IMR-90 (cell line): ENCODE data around the gene MYO3B. TPM values are rescaled to one million over a fixed set of nuclear protein-coding genes. Genes with fewer than 3 reads are reported as not detected.

Experiments
- ATAC-seq: fragments of 200-7000 bp; cut with Tn5 transposase; 2 replicates; pipeline ENCODE4 v1.9.1; 2020; ENCODE audit warnings: low read depth, mild to moderate bottlenecking, moderate library complexity
- BruUV-seq: library from RNA; stranded (reverse); fragments of 400-500 nt; replicated peaks from 2 replicates; lab custom pipeline; 2021; lab: Mats Ljungman, UMichigan
- CTCF ChIA-PET: fragments of 300-600 bp; formaldehyde crosslinking; extraction: SDS; loops from one replicate; lab custom pipeline; 2021; ENCODE audit warnings: antibody characterized with exemption; lab: Yijun Ruan, JAX
- POLR2A ChIA-PET: fragments of 300-600 bp; sonication (Branson Sonifier 250); formaldehyde crosslinking; loops from one replicate; lab custom pipeline; 2022; ENCODE audit warnings: antibody characterized with exemption; ENCODE audit not compliant: unreplicated experiment; lab: Charles Lee
- DNase-seq: peaks from one replicate; pipeline ENCODE4 v3.0.0; 2013
- H2AFZ ChIP-seq: replicated peaks from 2 replicates; pipeline ENCODE3; 2013; ENCODE audit warnings: low read length, mild to moderate bottlenecking; ENCODE audit not compliant: poor library complexity
- H2AK5ac ChIP-seq: 2 replicates; pipeline ENCODE4 v1.6.1; 2013; ENCODE audit warnings: low read depth, low read length, inconsistent platforms
- H2AK9ac ChIP-seq: replicated peaks from 2 replicates; pipeline ENCODE3; 2013; ENCODE audit warnings: mild to moderate bottlenecking, low read depth, low read length, moderate library complexity; ENCODE audit not compliant: poor library complexity
- H2BK120ac ChIP-seq: 2 replicates; pipeline ENCODE4 v1.6.1; 2013; ENCODE audit warnings: low read depth, low read length, inconsistent platforms
- H2BK15ac ChIP-seq: 3 replicates; pipeline ENCODE4 v1.6.1; 2013; ENCODE audit warnings: low read depth, low read length, inconsistent platforms
- H2BK20ac ChIP-seq: 2 replicates; pipeline ENCODE4 v1.6.1; 2013; ENCODE audit warnings: low read depth, mild to moderate bottlenecking, inconsistent platforms, low read length, moderate library complexity
- H2BK5ac ChIP-seq: 2 replicates; pipeline ENCODE4 v1.6.1; 2013; ENCODE audit warnings: mild to moderate bottlenecking, low read depth, low read length, inconsistent platforms; ENCODE audit not compliant: poor library complexity, severe bottlenecking
- H3K14ac ChIP-seq: replicated peaks from 2 replicates; pipeline ENCODE4 v1.6.1; 2013; ENCODE audit warnings: low read depth, low read length, inconsistent platforms
- H3K18ac ChIP-seq: 2 replicates; pipeline ENCODE4 v1.6.1; 2013; ENCODE audit warnings: low read depth, low read length, control low read depth
- H3K23ac ChIP-seq: 2 replicates; pipeline ENCODE4 v1.6.1; 2013; ENCODE audit warnings: low read depth, low read length, inconsistent platforms
- H3K27ac ChIP-seq: 2 replicates; pipeline ENCODE4 v1.5.1; 2013; ENCODE audit warnings: mild to moderate bottlenecking, control low read depth, low read length; ENCODE audit not compliant: insufficient read depth
- H3K27me3 ChIP-seq: 2 replicates; pipeline ENCODE4 v1.6.1; 2013; ENCODE audit warnings: low read length; ENCODE audit not compliant: control insufficient read depth, insufficient read depth
- H3K36me3 ChIP-seq: 2 replicates; pipeline ENCODE4 v1.6.1; 2013; ENCODE audit warnings: low read length, mixed read lengths; ENCODE audit not compliant: control insufficient read depth, insufficient read depth
- H3K4ac ChIP-seq: 2 replicates; pipeline ENCODE4 v1.6.1; 2013; ENCODE audit warnings: low read depth, low read length, inconsistent platforms
- H3K4me1 ChIP-seq: 2 replicates; pipeline ENCODE4 v1.6.1; 2013; ENCODE audit warnings: low read length, mixed read lengths; ENCODE audit not compliant: control insufficient read depth, insufficient read depth
- H3K4me2 ChIP-seq: 2 replicates; pipeline ENCODE4 v1.6.1; 2013; ENCODE audit warnings: low read depth, mild to moderate bottlenecking, control low read depth, low read length, moderate library complexity
- H3K4me3 ChIP-seq: 2 replicates; pipeline ENCODE4 v1.5.1; 2013; ENCODE audit warnings: low read depth, mild to moderate bottlenecking, control low read depth, low read length, moderate library complexity; ENCODE audit not compliant: insufficient read depth
- H3K56ac ChIP-seq: 2 replicates; pipeline ENCODE4 v1.6.1; 2013; ENCODE audit warnings: low read length, inconsistent platforms; ENCODE audit not compliant: insufficient read depth; ENCODE audit errors: extremely low read depth
- H3K79me1 ChIP-seq, 2 experiments: 2 replicates each; pipeline ENCODE4 v1.6.1; 2013; ENCODE audit warnings: low read length in 2 of 2, inconsistent platforms in 1 of 2, low read depth in 1 of 2
- H3K9ac ChIP-seq: 2 replicates; pipeline ENCODE4 v1.6.1; 2013; ENCODE audit warnings: low read depth, low read length, control low read depth
- H3K9me1 ChIP-seq: 2 replicates; pipeline ENCODE4 v1.6.1; 2013; ENCODE audit warnings: low read length, inconsistent platforms; ENCODE audit not compliant: insufficient read depth
- H3K9me3 ChIP-seq: 2 replicates; pipeline ENCODE4 v1.6.1; 2013; ENCODE audit warnings: low read length; ENCODE audit not compliant: control insufficient read depth, insufficient read depth
- H4K20me1 ChIP-seq: 2 replicates; pipeline ENCODE4 v1.6.1; 2013; ENCODE audit warnings: low read length, inconsistent platforms; ENCODE audit not compliant: insufficient read depth
- H4K5ac ChIP-seq: 2 replicates; pipeline ENCODE4 v1.6.1; 2013; ENCODE audit warnings: mild to moderate bottlenecking, low read depth, low read length, control low read depth
- H4K8ac ChIP-seq, 2 experiments: 2 replicates each; pipeline ENCODE4 v1.6.1; 2013; ENCODE audit warnings: low read depth in 2 of 2, low read length in 2 of 2, control low read depth in 1 of 2, inconsistent platforms in 1 of 2
- H4K91ac ChIP-seq: 2 replicates; pipeline ENCODE4 v1.6.1; 2013; ENCODE audit warnings: low read depth, low read length, inconsistent platforms; ENCODE audit not compliant: insufficient read depth
- BHLHE40 ChIP-seq: fragments of 150-350 bp; IDR thresholded peaks from 2 replicates; pipeline ENCODE4 v1.6.1; 2016; ENCODE audit warnings: mild to moderate bottlenecking, low read depth, low read length
- CEBPB ChIP-seq: IDR thresholded peaks from 2 replicates; pipeline ENCODE4 v1.6.1; 2012; ENCODE audit warnings: low read depth, low read length, improper control_type of control experiment
- ELK1 ChIP-seq: fragments of 150-350 bp; IDR thresholded peaks from 2 replicates; pipeline ENCODE4 v1.6.1; 2016; ENCODE audit warnings: low read depth, mild to moderate bottlenecking, low read length, moderate library complexity, borderline replicate concordance
- MAFK ChIP-seq: IDR thresholded peaks from 2 replicates; pipeline ENCODE4 v1.6.1; 2012; ENCODE audit warnings: low read depth, low read length, improper control_type of control experiment
- MAZ ChIP-seq: IDR thresholded peaks from 2 replicates; pipeline ENCODE4 v1.6.1; 2012; ENCODE audit warnings: low read depth, mild to moderate bottlenecking, low read length, improper control_type of control experiment, moderate library complexity, borderline replicate concordance
- NFE2L2 ChIP-seq: fragments of 150-350 bp; IDR thresholded peaks from 2 replicates; pipeline ENCODE4 v1.6.1; 2016; ENCODE audit warnings: low read depth, mild to moderate bottlenecking, low read length
- POLR2A ChIP-seq: IDR thresholded peaks from 2 replicates; pipeline ENCODE4 v1.6.1; 2012; ENCODE audit warnings: mild to moderate bottlenecking, low read depth, low read length
- RAD21 ChIP-seq: IDR thresholded peaks from 2 replicates; pipeline ENCODE4 v1.6.1; 2012; ENCODE audit warnings: low read length, improper control_type of control experiment
- RCOR1 ChIP-seq: IDR thresholded peaks from 2 replicates; pipeline ENCODE4 v1.6.1; 2012; ENCODE audit warnings: mild to moderate bottlenecking, low read length, improper control_type of control experiment; ENCODE audit not compliant: insufficient replicate concordance
- RFX5 ChIP-seq: IDR thresholded peaks from 2 replicates; pipeline ENCODE4 v1.8.0; 2012; ENCODE audit warnings: low read depth, mild to moderate bottlenecking, low read length, moderate library complexity
- SMC3 ChIP-seq: fragments of 150-350 bp; IDR thresholded peaks from 2 replicates; pipeline ENCODE4 v1.6.1; 2016; ENCODE audit warnings: low read depth, mild to moderate bottlenecking, antibody characterized with exemption, low read length, moderate library complexity
- USF2 ChIP-seq: fragments of 150-350 bp; IDR thresholded peaks from 2 replicates; pipeline ENCODE4 v1.6.1; 2017; ENCODE audit warnings: mild to moderate bottlenecking, antibody characterized with exemption, low read length, low read depth
- WGBS, 2 experiments: methylation state at CpG; one replicate each; pipeline versions ENCODE4 v1.1.5 to v1.1.7; 2013; ENCODE audit warnings: missing lambda C conversion rate in 2 of 2; ENCODE audit not compliant: insufficient read length in 1 of 2; ENCODE audit errors: extremely low coverage in 2 of 2; 5-methylcytosine and 5-hydroxymethylcytosine counted together
- dilution Hi-C: fragments of 300-500 bp; cut with HindIII; formaldehyde crosslinking; loops from one replicate; pipeline ENCODE4 v1.14.3; 2018; ENCODE audit warnings: low sequenced_read_pairs; ENCODE audit not compliant: unreplicated experiment
- in situ Hi-C: fragments of 300-500 bp; cut with MboI; formaldehyde crosslinking; loops from 3 replicates; pipeline ENCODE4 v1.14.3; 2019; ENCODE audit warnings: low sequenced_read_pairs, inconsistent platforms, mixed read lengths
- intact Hi-C: fragments of 100-400 bp; cut with micrococcal nuclease; formaldehyde crosslinking; loops from 2 replicates; pipeline ENCODE4 v1.10.0; 2022
- polyA plus RNA-seq, 3 experiments: library from polyadenylated mRNA; depleted of rRNA; stranded (reverse); fragments of >200 nt; gene quantifications; 2 replicates each; pipeline ENCODE4 v1.2.3, GENCODE V29; 2012; ENCODE audit warnings: low replicate concordance in 1 of 3
- total RNA-seq: library from RNA; depleted of rRNA; stranded (reverse); fragments of >200 nt; gene quantifications from 2 replicates; pipeline ENCODE4 v1.2.3, GENCODE V29; 2012

MYO3B gene
- total and polyA plus RNA-seq, 2 of the 4 experiments (the other 2 are of a cell fraction) = 0.02 TPM; not detected in 1

DNA sequence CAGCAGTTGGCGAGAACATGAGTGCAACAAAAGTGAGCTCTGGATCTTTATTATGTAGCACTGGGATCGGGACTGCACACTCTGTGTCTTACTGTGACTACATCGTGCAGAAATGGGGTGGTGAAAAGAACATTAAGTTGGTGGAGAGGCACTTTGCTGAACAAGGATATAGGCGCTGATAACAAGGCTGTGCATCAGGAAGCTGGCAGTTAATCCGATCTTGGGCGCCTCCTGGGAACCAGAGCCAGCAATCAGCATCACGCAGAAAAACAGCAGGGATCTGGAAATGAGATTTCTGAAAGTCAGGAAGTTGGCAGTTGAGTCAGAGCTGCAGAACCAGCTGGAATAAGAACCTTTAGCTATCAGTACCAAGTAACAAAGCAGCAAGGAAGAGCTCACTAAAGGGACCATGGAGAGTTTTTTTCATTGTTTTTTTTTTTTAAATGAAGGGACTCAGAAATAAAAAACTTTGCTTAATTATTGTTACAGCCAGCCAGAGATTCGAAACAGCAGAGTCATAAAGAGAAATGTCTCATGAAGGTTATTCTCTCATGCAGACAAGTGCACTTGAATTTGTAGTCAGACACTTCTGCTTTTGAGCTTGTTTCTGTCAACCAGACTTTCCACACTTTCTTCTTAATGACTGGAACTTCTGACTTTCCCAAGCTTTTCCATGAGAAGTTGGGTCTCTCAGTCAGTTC is 22.8 kb upstream of the MYO3B start (continued):
- no peak for TF ChIP-seq USF2

DNA sequence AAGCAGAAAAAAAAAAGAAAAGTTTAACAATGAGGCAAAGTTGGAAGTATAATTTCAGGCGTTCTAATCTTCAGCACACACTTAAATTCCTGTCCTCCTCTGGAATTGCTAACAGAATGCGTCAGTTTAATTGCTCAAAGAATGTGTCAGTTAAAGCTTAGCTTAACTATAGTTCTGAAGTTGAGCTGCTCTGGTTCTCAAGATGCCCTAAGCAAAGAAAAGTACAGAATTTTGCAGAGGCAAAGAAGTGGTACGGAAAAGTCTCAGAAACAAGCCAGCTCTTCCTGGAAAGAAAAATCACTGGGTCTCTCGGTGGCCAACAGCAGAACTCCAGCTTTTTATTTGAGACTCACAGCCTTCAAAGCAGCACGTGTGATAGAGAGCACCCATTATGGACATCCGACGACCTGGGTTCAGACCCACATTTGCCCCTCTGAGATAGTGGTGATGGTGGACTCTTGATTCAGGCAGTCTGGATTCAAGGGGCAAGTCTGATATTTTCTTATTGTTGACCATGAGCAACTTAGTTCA is 22.2 kb upstream of the MYO3B start:
- Histone ChIP-seq H3K4ac (0 out of 2 replicates have a peak overlapping the region, but pooled peaks have one; percentile 23), H3K36me3 (no peaks in the 10 kb centered on the region), H3K4me1 (peaks cover 7% of the 10 kb centered on the region; the same call in 1 of the 2 replicates), H3K27ac (no peak overlapping the region), H3K9me1 (0 out of 2 replicates have a peak, but pooled peaks cover 2% of the 10 kb centered on the region), H2AFZ (peak overlapping the region; percentile 27), H2BK120ac (no peak overlapping the region), H3K18ac (no peak overlapping the region), H2BK20ac (0 out of 2 replicates have a peak overlapping the region, but pooled peaks have one; percentile 35), H4K91ac (no peak overlapping the region; the same call in 1 of the 2 replicates), H2BK15ac (peak overlapping the region; percentile 46; the same call in 1 of the 3 replicates), H3K27me3 (no peaks in the 10 kb centered on the region), H3K14ac (no peak overlapping the region), H3K79me1 (no peaks in the 10 kb centered on the region), H4K8ac (peak overlapping the region in 1 of 2 experiments; percentile 31; a peak in 1 of 4 replicates), H2AK5ac (no peak overlapping the region), H3K9me3 (no peaks in the 10 kb centered on the region), H3K4me2 (no peak overlapping the region), H3K4me3 (no peak overlapping the region), H3K9ac (no peak overlapping the region), H2BK5ac (no peak overlapping the region), H2AK9ac (no peak overlapping the region), H4K20me1 (no peaks in the 10 kb centered on the region), H3K56ac (no peak overlapping the region), H3K23ac (no peak overlapping the region), H4K5ac (no peak overlapping the region)
- in situ Hi-C loops = no loop called here
- no peak for DNase-seq
- TF ChIP-seq NFE2L2 (no peak), CEBPB (no peak), SMC3 (no peak), MAFK (no peak), RFX5 (no peak), MAZ (no peak), USF2 (no peak), ELK1 (no peak), POLR2A (no peak), RAD21 (no peak), BHLHE40 (no peak), RCOR1 (no peak)
- 78% methylated on average over 2 of the region's 7 CpGs; no CpG with 5 or more reads in 1 of the 2 experiments for WGBS, 2 experiments
- ChIA-PET POLR2A (interaction anchor here (0.6 kb wide), 1 partner anchor 711 kb away, joined by 7 read pairs; no protein-coding TSS in a partner anchor), CTCF (interaction anchor here (0.7 to 1.3 kb wide), 5 partner anchors 10 to 196 kb away, joined by 3 to 7 read pairs (median 3); no protein-coding TSS in a partner anchor)
- ATAC-seq = no peak
- intact Hi-C loops = no loop called here
- dilution Hi-C loops = no loop called here
- no TSS peak for BruUV-seq
